ENCODE results near the gene TGFBRAP1.

TGFBRAP1 gene

GRCh38 chr2:105329561-105330495, at the start of gene TGFBRAP1:
Gene TGFBRAP1 (minus strand): TSS chr2:105329735. CDS start chr2:105308301, 21,434 bp downstream.
- in situ Hi-C loops (cut with HindIII; ENCODE audit: low sequenced_read_pairs) = no loop called here

GRCh38 chr2:105378921-105379383, 49.4 kb upstream of the TGFBRAP1 start:
- in situ Hi-C loops (cut with HindIII; ENCODE audit: low sequenced_read_pairs) = no loop called here

- in situ Hi-C loops (cut with HindIII; ENCODE audit: low sequenced_read_pairs) = no loop called here
Observed at GRCh38 chr2:105378276-105378840, 48.8 kb upstream of the TGFBRAP1 start.

- in situ Hi-C loops (cut with HindIII; ENCODE audit: low sequenced_read_pairs) = no loop called here
Observed at GRCh38 chr2:105377871-105378270, 48.3 kb upstream of the TGFBRAP1 start.

- in situ Hi-C loops (cut with HindIII; ENCODE audit: low sequenced_read_pairs) = no loop called here
Observed at GRCh38 chr2:105376789-105377240, 47.3 kb upstream of the TGFBRAP1 start.

- in situ Hi-C loops (cut with HindIII; ENCODE audit: low sequenced_read_pairs) = no loop called here
Observed at GRCh38 chr2:105376010-105376409, 46.5 kb upstream of the TGFBRAP1 start.

GRCh38 chr2:105375001-105375561, 45.5 kb upstream of the TGFBRAP1 start:
- in situ Hi-C loops (cut with HindIII; ENCODE audit: low sequenced_read_pairs) = no loop called here

- in situ Hi-C loops (cut with HindIII; ENCODE audit: low sequenced_read_pairs) = no loop called here
Observed at GRCh38 chr2:105373895-105374401, 44.4 kb upstream of the TGFBRAP1 start.

GRCh38 chr2:105373344-105373781, 43.8 kb upstream of the TGFBRAP1 start:
- in situ Hi-C loops (cut with HindIII; ENCODE audit: low sequenced_read_pairs) = no loop called here

- in situ Hi-C loops (cut with HindIII; ENCODE audit: low sequenced_read_pairs) = no loop called here
Observed at GRCh38 chr2:105371810-105372209, 42.3 kb upstream of the TGFBRAP1 start.

GRCh38 chr2:105371156-105371555, 41.6 kb upstream of the TGFBRAP1 start:
- in situ Hi-C loops (cut with HindIII; ENCODE audit: low sequenced_read_pairs) = no loop called here

- in situ Hi-C loops (cut with HindIII; ENCODE audit: low sequenced_read_pairs) = no loop called here
Observed at GRCh38 chr2:105369777-105370690, 40.5 kb upstream of the TGFBRAP1 start.

- in situ Hi-C loops (cut with HindIII; ENCODE audit: low sequenced_read_pairs) = no loop called here
Observed at GRCh38 chr2:105368759-105369408, 39.3 kb upstream of the TGFBRAP1 start.

- in situ Hi-C loops (cut with HindIII; ENCODE audit: low sequenced_read_pairs) = no loop called here
Observed at GRCh38 chr2:105365206-105365605, 35.7 kb upstream of the TGFBRAP1 start.

- in situ Hi-C loops (cut with HindIII; ENCODE audit: low sequenced_read_pairs) = loop anchor here (5.0 kb wide), 2 partner anchors 87 to 158 kb away; no protein-coding TSS in a partner anchor
Observed at GRCh38 chr2:105364436-105365139, 35.1 kb upstream of the TGFBRAP1 start.

GRCh38 chr2:105362862-105363591, 33.5 kb upstream of the TGFBRAP1 start:
- in situ Hi-C loops (cut with HindIII; ENCODE audit: low sequenced_read_pairs) = loop anchor here (5.0 kb wide), 2 partner anchors 86 to 159 kb away; no protein-coding TSS in a partner anchor

GRCh38 chr2:105361102-105361889, 31.8 kb upstream of the TGFBRAP1 start:
- in situ Hi-C loops (cut with HindIII; ENCODE audit: low sequenced_read_pairs) = loop anchor here (5.0 kb wide), 2 partner anchors 84 to 161 kb away; no protein-coding TSS in a partner anchor

Measured in endothelial cell of hepatic sinusoid (primary cell).